Activated naive CD8-positive, alpha-beta T cell treated with anti-CD3 and anti-CD28 coated beads for 36 hours (primary cell): ENCODE results near the gene ENTPD7. TPM values are rescaled to one million over a fixed set of nuclear protein-coding genes. Genes with fewer than 3 reads are reported as not detected.

Experiments used
- DNase-seq: peaks from one replicate; pipeline ENCODE4 v3.0.0; 2021
- H3K27ac Mint-ChIP-seq: one replicate; pipeline ENCODE4 v1.8.0; 2022; ENCODE audit warnings: mild to moderate bottlenecking, moderate library complexity, mixed read lengths
- H3K27me3 Mint-ChIP-seq: one replicate; pipeline ENCODE4 v1.8.0; 2022; ENCODE audit warnings: mild to moderate bottlenecking, mixed read lengths
- H3K36me3 Mint-ChIP-seq: one replicate; pipeline ENCODE4 v1.8.0; 2021; ENCODE audit warnings: mild to moderate bottlenecking, mixed read lengths
- H3K4me1 Mint-ChIP-seq: one replicate; pipeline ENCODE4 v1.8.0; 2021; ENCODE audit warnings: mixed read lengths
- H3K4me3 Mint-ChIP-seq: one replicate; pipeline ENCODE4 v1.8.0; 2022; ENCODE audit warnings: mild to moderate bottlenecking, moderate library complexity, mixed read lengths
- H3K9me3 Mint-ChIP-seq: one replicate; pipeline ENCODE4 v1.8.0; 2022; ENCODE audit warnings: mixed read lengths
- total RNA-seq, 2 experiments: library from RNA; stranded (reverse); gene quantifications; one replicate each; pipeline ENCODE4 v1.2.3, GENCODE V29; 2021

The ENTPD7 gene
- total RNA-seq, 2 experiments from 2014 or later: 4.4 to 5.2 TPM

DNA sequence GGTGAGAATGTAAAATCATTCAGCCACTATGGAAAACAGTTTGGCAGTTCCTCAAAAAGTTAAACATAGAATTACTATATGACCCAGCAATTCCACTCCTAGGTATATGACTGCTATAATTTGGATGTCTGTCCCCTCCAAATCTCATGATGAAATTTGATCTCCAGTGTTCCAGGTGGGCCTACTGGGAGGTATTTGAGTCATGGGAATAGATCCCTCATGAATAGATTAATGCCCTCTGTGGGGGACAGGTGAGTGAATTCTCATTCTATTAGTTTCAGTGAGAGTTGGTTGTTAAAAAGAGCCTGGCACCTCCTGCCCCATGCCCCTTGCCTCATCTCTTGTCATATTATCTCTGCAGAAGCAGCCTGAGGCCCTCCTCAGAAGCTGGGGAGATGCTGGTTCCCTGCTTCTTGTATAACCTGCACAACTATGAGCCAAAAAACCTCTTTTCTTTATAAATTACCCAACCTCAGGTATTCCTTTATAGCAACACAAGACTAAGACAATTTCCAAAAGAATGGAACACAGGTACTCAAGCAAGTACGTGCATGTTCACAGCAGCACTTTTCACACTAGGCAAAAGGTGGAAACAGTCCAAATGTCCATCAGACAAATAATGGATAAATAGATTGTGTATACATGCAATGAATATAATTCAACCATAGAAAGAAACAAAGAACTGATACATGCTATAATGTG lies 30.2 kb upstream of the ENTPD7 start:
- Mint-ChIP-seq H3K27ac (no peak overlapping the region), H3K36me3 (no peaks in the 10 kb centered on the region), H3K4me3 (no peak overlapping the region), H3K27me3 (peaks cover 21% of the 10 kb centered on the region), H3K4me1 (no peaks in the 10 kb centered on the region), H3K9me3 (no peaks in the 10 kb centered on the region)
- DNase-seq: no peak

DNA sequence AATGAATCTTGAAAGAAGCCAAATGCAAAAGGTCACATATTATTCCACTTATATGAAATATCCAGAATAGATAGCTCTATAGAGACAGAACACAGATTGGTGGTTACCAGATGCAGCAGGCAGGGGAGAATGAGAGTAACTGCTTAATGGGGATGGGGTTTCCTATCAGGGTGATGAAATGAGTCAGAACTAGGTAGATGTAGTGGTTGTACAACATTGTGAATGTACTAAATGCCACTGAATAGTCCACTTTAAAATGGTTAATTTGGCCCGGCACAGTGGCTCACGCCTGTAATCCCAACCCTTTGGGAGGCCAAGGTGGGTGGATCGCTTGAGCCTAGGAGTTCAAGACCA lies 29.7 kb upstream of the ENTPD7 start:
- no peaks in the 10 kb centered on the region for H3K4me1 Mint-ChIP-seq
- H3K9me3 Mint-ChIP-seq: no peaks in the 10 kb centered on the region
- H3K27ac Mint-ChIP-seq: no peak overlapping the region
- no peak for DNase-seq
- no peaks in the 10 kb centered on the region for H3K36me3 Mint-ChIP-seq
- no peak overlapping the region for H3K4me3 Mint-ChIP-seq
- H3K27me3 Mint-ChIP-seq: peaks cover 25% of the 10 kb centered on the region

GRCh38 chr10:99630433-99630832 lies 28.9 kb upstream of the ENTPD7 start:
- Mint-ChIP-seq H3K36me3 (no peaks in the 10 kb centered on the region), H3K27ac (no peak overlapping the region), H3K4me3 (no peak overlapping the region), H3K4me1 (no peaks in the 10 kb centered on the region), H3K27me3 (peaks cover 27% of the 10 kb centered on the region), H3K9me3 (no peaks in the 10 kb centered on the region)
- DNase-seq: no peak

DNA sequence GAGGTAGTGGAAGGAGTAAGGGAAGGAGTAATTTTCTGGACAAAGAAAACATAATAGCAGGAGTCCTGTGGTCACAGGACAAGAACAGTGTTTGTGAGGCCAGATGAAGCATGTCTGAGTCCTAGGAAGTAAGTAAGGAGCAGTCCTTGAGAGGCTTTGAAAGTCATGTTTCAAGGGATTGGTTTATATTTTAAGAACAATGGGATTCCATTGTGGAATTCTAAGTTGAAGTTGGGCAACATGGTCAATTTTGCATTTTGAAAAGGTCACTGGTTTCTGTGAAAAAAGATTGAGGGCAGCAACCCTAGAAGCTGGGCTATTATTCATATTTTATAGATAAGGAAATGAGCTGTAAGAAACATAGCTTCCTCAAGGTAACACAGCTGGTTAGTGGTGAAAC lies 28.3 kb upstream of the ENTPD7 start:
- Mint-ChIP-seq H3K27ac (no peak overlapping the region), H3K4me1 (no peaks in the 10 kb centered on the region), H3K36me3 (no peaks in the 10 kb centered on the region), H3K27me3 (peaks cover 27% of the 10 kb centered on the region), H3K4me3 (no peak overlapping the region), H3K9me3 (no peaks in the 10 kb centered on the region)
- DNase-seq: no peak

- no peak for DNase-seq
- no peak overlapping the region for H3K27ac Mint-ChIP-seq
- H3K4me3 Mint-ChIP-seq: no peak overlapping the region
- no peaks in the 10 kb centered on the region for H3K9me3 Mint-ChIP-seq
- H3K27me3 Mint-ChIP-seq: peaks cover 32% of the 10 kb centered on the region
- H3K4me1 Mint-ChIP-seq: no peaks in the 10 kb centered on the region
- H3K36me3 Mint-ChIP-seq: no peaks in the 10 kb centered on the region
Measured at GRCh38 chr10:99631496-99631895, 27.8 kb upstream of the ENTPD7 start.

- no peaks in the 10 kb centered on the region for H3K36me3 Mint-ChIP-seq
- no peaks in the 10 kb centered on the region for H3K4me1 Mint-ChIP-seq
- DNase-seq: no peak
- no peak overlapping the region for H3K4me3 Mint-ChIP-seq
- H3K27ac Mint-ChIP-seq: no peak overlapping the region
- no peaks in the 10 kb centered on the region for H3K9me3 Mint-ChIP-seq
- peaks cover 46% of the 10 kb centered on the region for H3K27me3 Mint-ChIP-seq
Measured at GRCh38 chr10:99633832-99634231, 25.5 kb upstream of the ENTPD7 start.

DNA sequence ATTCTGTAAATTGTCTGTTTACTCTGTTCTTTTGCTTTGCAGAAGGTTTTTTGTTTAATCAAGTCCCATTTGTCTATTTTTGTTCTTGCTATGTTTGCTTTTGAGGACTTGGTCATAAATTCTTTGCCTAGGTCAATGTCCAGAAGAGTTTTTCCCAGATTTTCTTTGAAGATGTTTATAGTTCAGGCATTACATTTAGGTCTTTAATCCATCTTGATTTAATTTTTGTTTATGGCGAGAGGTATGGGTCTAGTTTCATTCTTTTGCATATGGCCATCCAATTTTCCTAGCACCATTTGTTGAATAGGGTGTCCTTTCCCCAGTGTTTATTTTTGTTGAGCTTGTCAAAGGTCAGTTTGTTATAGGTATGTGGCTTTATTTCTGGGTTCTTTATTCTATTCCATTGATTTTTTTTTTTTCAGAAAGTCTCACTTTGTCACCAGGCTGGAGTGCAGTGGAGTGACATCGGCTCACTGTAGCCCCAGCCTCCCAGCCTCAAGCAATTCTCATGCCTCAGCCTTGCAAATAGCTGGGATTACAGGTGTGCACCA lies 11.6 kb upstream of the ENTPD7 start:
- no peak overlapping the region for H3K27ac Mint-ChIP-seq
- H3K27me3 Mint-ChIP-seq: peaks cover 23% of the 10 kb centered on the region
- no peaks in the 10 kb centered on the region for H3K4me1 Mint-ChIP-seq
- no peak for DNase-seq
- H3K36me3 Mint-ChIP-seq: no peaks in the 10 kb centered on the region
- H3K4me3 Mint-ChIP-seq: no peak overlapping the region
- peaks cover 5% of the 10 kb centered on the region for H3K9me3 Mint-ChIP-seq

DNA sequence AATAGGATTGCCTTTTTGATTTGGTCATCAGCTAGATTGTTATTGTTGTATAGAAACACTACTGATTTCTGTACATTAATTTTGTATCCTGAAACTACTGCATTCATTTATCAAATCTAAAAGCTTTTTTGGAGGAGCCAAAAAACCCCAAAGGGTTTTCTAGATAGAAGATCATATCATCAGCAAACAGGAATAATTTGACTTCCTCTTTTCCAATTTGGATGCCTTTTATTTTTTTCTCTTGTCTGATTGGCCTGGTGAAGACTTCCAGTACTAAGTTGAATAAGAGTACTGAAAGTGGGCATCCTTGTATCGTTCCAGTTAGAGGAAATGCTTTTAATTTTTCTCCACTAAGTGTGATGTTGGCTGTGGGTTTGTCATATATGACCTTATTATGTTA lies 10.6 kb upstream of the ENTPD7 start:
- Mint-ChIP-seq H3K27me3 (peaks cover 27% of the 10 kb centered on the region), H3K4me3 (no peak overlapping the region), H3K9me3 (peaks cover 5% of the 10 kb centered on the region), H3K4me1 (no peaks in the 10 kb centered on the region), H3K27ac (no peak overlapping the region), H3K36me3 (no peaks in the 10 kb centered on the region)
- DNase-seq: no peak

DNA sequence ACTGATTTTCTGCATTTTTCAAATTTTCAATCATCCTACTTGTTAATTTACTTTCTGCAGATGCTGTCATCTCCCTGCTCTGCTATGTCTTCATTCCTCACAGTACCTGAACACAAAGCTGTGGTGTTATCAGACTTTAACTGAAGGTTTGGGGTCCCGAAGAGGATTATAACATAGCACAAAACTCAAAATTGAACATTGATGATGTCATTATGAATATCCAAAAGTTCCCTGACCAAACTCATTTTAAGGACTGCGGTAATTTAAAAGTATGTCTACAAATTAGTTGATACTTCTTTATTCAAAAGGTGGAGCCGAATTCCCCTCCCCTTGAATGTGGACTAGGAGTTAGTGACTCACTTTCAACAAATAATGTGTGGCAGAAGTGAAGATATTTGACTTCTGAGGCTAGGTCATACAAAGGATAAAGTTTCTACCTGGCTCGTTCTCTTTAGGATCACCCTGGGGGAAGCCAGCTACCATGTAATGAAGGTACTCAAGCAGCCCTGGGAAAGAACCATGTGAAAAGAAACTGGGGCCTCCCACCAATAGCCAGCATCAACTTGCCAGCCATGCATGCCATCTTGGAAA lies 6.4 kb upstream of the ENTPD7 start:
- no peaks in the 10 kb centered on the region for H3K36me3 Mint-ChIP-seq
- H3K27me3 Mint-ChIP-seq: peaks cover 31% of the 10 kb centered on the region
- H3K9me3 Mint-ChIP-seq: no peaks in the 10 kb centered on the region
- H3K4me1 Mint-ChIP-seq: no peaks in the 10 kb centered on the region
- H3K27ac Mint-ChIP-seq: no peak overlapping the region
- no peak overlapping the region for H3K4me3 Mint-ChIP-seq
- no peak for DNase-seq

- no peak overlapping the region for H3K4me3 Mint-ChIP-seq
- no peak for DNase-seq
- peaks cover 21% of the 10 kb centered on the region for H3K27me3 Mint-ChIP-seq
- no peaks in the 10 kb centered on the region for H3K36me3 Mint-ChIP-seq
- H3K9me3 Mint-ChIP-seq: no peaks in the 10 kb centered on the region
- peaks cover 8% of the 10 kb centered on the region for H3K4me1 Mint-ChIP-seq
- no peak overlapping the region for H3K27ac Mint-ChIP-seq
Measured at GRCh38 chr10:99654390-99655175, 4.7 kb upstream of the ENTPD7 start.

DNA sequence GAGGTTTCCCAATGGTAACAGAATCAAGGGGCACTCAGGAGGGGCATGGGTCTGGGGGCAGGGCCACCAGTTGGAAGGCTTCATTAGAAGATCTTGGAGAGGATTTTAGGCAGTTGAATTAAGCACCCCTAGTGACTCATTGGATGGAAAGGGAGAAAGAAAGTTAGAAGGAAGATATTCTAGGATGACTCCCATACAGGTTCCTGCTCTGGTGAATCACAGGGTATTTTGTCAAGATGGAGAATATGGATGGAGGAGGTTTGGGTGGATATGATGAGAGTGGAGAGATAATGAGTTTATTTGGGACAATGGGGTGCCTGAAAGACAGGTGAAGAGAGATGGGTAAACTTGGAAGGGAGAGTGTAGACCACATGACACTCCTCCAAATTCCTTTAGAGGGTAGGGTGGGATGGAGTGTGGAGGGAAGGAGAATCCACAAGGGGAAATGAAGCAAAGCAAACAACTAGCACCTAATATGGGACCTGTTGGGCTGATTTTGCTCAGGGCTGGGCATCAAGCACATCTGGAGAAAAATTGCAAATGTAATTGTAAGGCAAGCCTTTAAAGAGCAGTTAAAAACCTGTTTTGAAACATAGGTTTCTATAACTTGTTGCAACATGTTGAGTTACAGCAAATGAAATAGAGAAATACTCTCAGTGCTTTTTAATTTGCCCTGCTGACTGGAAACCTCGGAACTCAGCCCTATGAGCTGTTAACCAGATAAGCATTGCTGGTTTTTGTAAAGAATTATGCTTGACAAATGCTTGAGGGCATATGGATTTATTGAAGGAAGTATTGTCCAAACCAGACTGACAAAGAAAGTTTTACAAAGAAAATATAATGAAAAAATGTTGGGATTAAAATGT lies 2.9 kb upstream of the ENTPD7 start:
- Mint-ChIP-seq H3K27me3 (peaks cover 14% of the 10 kb centered on the region), H3K4me1 (peaks cover 15% of the 10 kb centered on the region), H3K36me3 (no peaks in the 10 kb centered on the region), H3K9me3 (no peaks in the 10 kb centered on the region), H3K27ac (no peak overlapping the region), H3K4me3 (no peak overlapping the region)
- DNase-seq: no peak

- H3K27ac Mint-ChIP-seq: peak overlapping the region; percentile 85
- H3K4me3 Mint-ChIP-seq: peak overlapping the region; percentile 88
- peak; percentile 56 for DNase-seq
- H3K36me3 Mint-ChIP-seq: peaks cover under 1% of the 10 kb centered on the region
- H3K27me3 Mint-ChIP-seq: peaks cover 12% of the 10 kb centered on the region
- H3K9me3 Mint-ChIP-seq: no peaks in the 10 kb centered on the region
- peaks cover 15% of the 10 kb centered on the region for H3K4me1 Mint-ChIP-seq
Measured at GRCh38 chr10:99658622-99659030, 683 bp upstream of the ENTPD7 start.

DNA sequence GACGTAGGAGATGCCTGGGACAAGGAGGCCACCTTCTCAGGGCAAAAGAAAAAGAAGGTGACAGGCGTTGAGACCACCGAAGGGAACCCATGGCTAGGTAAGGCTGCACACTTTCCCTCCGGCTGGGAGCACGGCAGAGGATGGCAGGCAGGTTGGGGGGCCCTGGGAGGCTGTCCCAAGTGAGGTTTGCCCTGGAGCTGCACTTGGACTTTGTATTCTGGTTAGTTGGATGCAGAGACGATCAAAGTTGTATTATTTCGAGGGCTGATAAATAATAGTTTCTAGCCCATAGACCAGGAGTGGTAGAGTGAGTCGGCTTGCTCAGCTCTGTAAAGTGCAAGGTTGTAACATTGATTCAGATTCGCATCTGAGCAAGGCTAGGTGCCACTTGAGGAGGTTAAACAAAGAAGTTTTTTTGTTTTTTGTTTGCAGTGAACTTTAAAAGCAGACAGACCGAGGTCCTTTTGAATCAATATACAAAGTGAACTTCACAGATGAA lies 608 bp downstream of the ENTPD7 start:
- peaks cover 10% of the 10 kb centered on the region for H3K27me3 Mint-ChIP-seq
- DNase-seq: no peak
- H3K27ac Mint-ChIP-seq: peak overlapping the region; percentile 85
- H3K36me3 Mint-ChIP-seq: peaks cover 1% of the 10 kb centered on the region
- H3K9me3 Mint-ChIP-seq: no peaks in the 10 kb centered on the region
- H3K4me1 Mint-ChIP-seq: peaks cover 15% of the 10 kb centered on the region
- H3K4me3 Mint-ChIP-seq: peak overlapping the region; percentile 88

DNA sequence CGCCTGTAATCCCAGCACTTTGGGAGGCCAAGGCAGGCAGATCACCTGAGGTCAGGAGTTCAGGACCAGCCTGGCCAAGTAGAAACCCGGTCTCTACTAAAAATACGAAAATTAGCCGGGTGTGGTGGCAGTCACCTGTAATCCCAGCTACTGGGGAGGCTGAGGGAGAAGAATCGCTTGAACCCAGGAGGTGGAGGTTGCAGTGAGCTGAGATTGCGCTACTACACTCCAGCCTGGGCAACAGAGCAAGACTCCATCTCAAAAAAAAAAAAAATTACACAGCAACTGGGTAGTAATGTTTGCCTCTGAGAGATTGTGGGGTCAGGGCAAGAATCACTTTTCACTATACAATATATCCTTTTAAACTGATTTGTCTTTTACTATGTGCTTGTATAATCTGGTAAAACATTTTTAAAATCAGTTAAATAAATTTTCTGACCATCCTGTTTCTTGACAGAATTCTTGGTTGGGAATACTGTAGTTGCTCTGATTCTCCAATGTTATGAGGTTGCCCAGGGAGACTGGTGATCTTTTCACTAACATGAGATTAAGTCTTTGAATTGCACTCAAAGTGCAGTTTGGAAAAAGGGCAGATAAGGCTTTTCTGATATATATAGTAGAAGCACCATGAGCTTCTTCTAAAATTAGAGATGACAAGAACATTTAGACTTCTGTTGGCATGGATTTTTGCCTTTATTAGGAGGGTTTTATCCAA lies 1.5 kb downstream of the ENTPD7 start:
- Mint-ChIP-seq H3K27ac (no peak overlapping the region), H3K4me3 (no peak overlapping the region), H3K9me3 (no peaks in the 10 kb centered on the region), H3K27me3 (peaks cover 10% of the 10 kb centered on the region), H3K36me3 (peaks cover 4% of the 10 kb centered on the region), H3K4me1 (peaks cover 15% of the 10 kb centered on the region)
- no peak for DNase-seq
